ENCODE results near the gene RAPGEF4. TPM values are rescaled to one million over a fixed set of nuclear protein-coding genes. Genes with fewer than 3 reads are reported as not detected.

The RAPGEF4 gene
- polyA plus RNA-seq, 4 donors: 7.9 to 12.1 (median 11.0) TPM

- DNase-seq (ENCODE audit: low read depth in 4 of 4, low spot score in 3 of 4): no peak
These were observed 121.0 kb downstream of the RAPGEF4 start for GRCh38 chr2:172856606-172857005.

GRCh38 chr2:172858473-172858745, 122.8 kb downstream of the RAPGEF4 start:
- no peak for DNase-seq (ENCODE audit: low read depth in 4 of 4, low spot score in 3 of 4)

GRCh38 chr2:172859581-172860335, 124.1 kb downstream of the RAPGEF4 start:
- DNase-seq (ENCODE audit: low read depth in 4 of 4, low spot score in 3 of 4): no peak

GRCh38 chr2:172860336-172860707, 124.7 kb downstream of the RAPGEF4 start:
- no peak for DNase-seq (ENCODE audit: low read depth in 4 of 4, low spot score in 3 of 4)

- DNase-seq (ENCODE audit: low read depth in 4 of 4, low spot score in 3 of 4): no peak
These were observed 125.5 kb downstream of the RAPGEF4 start for GRCh38 chr2:172861098-172861497.

GRCh38 chr2:172861656-172862476, 126.2 kb downstream of the RAPGEF4 start:
- DNase-seq (ENCODE audit: low read depth in 4 of 4, low spot score in 3 of 4): no peak

- DNase-seq (ENCODE audit: low read depth in 4 of 4, low spot score in 3 of 4): no peak
These were observed 127.7 kb downstream of the RAPGEF4 start for GRCh38 chr2:172863341-172863740.

GRCh38 chr2:172864182-172864581, 128.5 kb downstream of the RAPGEF4 start:
- no peak for DNase-seq (ENCODE audit: low read depth in 4 of 4, low spot score in 3 of 4)

- DNase-seq (ENCODE audit: low read depth in 4 of 4, low spot score in 3 of 4): no peak
These were observed 129.8 kb downstream of the RAPGEF4 start for GRCh38 chr2:172865422-172865821.

- no peak for DNase-seq (ENCODE audit: low read depth in 4 of 4, low spot score in 3 of 4)
These were observed 134.2 kb downstream of the RAPGEF4 start for GRCh38 chr2:172869861-172870260.

- no peak for DNase-seq (ENCODE audit: low read depth in 4 of 4, low spot score in 3 of 4)
These were observed 134.8 kb downstream of the RAPGEF4 start for GRCh38 chr2:172870396-172870795.

GRCh38 chr2:172877826-172878225, 142.2 kb downstream of the RAPGEF4 start:
- DNase-seq (ENCODE audit: low read depth in 4 of 4, low spot score in 3 of 4): no peak

- DNase-seq (ENCODE audit: low read depth in 4 of 4, low spot score in 3 of 4): no peak
These were observed 142.6 kb downstream of the RAPGEF4 start for GRCh38 chr2:172878260-172878659.

GRCh38 chr2:172884336-172884735, 148.7 kb downstream of the RAPGEF4 start:
- no peak for DNase-seq (ENCODE audit: low read depth in 4 of 4, low spot score in 3 of 4)

GRCh38 chr2:172885996-172886395, 150.4 kb downstream of the RAPGEF4 start:
- DNase-seq (ENCODE audit: low read depth in 4 of 4, low spot score in 3 of 4): no peak

GRCh38 chr2:172887280-172887679, 151.6 kb downstream of the RAPGEF4 start:
- no peak for DNase-seq (ENCODE audit: low read depth in 4 of 4, low spot score in 3 of 4)

- DNase-seq (ENCODE audit: low read depth in 4 of 4, low spot score in 3 of 4): no peak
These were observed 153.3 kb downstream of the RAPGEF4 start for GRCh38 chr2:172888714-172889669.

GRCh38 chr2:172889768-172890430, 154.3 kb downstream of the RAPGEF4 start:
- no peak for DNase-seq (ENCODE audit: low read depth in 4 of 4, low spot score in 3 of 4)

- no peak for DNase-seq (ENCODE audit: low read depth in 4 of 4, low spot score in 3 of 4)
These were observed 157.5 kb downstream of the RAPGEF4 start for GRCh38 chr2:172893111-172893510.

- DNase-seq (ENCODE audit: low read depth in 4 of 4, low spot score in 3 of 4): no peak
These were observed 158.0 kb downstream of the RAPGEF4 start for GRCh38 chr2:172893671-172894070.

Measured in right renal pelvis (tissue), 4 donors.